Right ventricle myocardium inferior (tissue), 1 donor: ENCODE results near the gene FOXD1. TPM values are rescaled to one million over a fixed set of nuclear protein-coding genes. Genes with fewer than 3 reads are reported as not detected.

Source experiments
- ATAC-seq: fragments of 200-7000 bp; cut with Tn5 transposase; one replicate; pipeline ENCODE4 v1.9.1; 2020; ENCODE audit warnings: mild to moderate bottlenecking, moderate library complexity
- DNase-seq: peaks from one replicate; pipeline ENCODE4 v3.0.0; 2021; ENCODE audit errors: missing footprints
- intact Hi-C: fragments of 100-400 bp; cut with DNase I; formaldehyde crosslinking; loops from one replicate; pipeline ENCODE4 v1.11.0; 2022
- total RNA-seq: library from RNA; stranded (reverse); fragmentation: NEBNext Ultra II Directional; extraction: Animal tissue kit (Norgen Biotek cat#: 25700); gene quantifications from one replicate; pipeline ENCODE4 v1.2.1, GENCODE V29; 2021
- donor health status: DM: no; HTN: yes; CAD: no; lungs with severe emphysema.

FOXD1 gene
- total RNA-seq, 1 donor from 2014 or later, result not detected

DNA sequence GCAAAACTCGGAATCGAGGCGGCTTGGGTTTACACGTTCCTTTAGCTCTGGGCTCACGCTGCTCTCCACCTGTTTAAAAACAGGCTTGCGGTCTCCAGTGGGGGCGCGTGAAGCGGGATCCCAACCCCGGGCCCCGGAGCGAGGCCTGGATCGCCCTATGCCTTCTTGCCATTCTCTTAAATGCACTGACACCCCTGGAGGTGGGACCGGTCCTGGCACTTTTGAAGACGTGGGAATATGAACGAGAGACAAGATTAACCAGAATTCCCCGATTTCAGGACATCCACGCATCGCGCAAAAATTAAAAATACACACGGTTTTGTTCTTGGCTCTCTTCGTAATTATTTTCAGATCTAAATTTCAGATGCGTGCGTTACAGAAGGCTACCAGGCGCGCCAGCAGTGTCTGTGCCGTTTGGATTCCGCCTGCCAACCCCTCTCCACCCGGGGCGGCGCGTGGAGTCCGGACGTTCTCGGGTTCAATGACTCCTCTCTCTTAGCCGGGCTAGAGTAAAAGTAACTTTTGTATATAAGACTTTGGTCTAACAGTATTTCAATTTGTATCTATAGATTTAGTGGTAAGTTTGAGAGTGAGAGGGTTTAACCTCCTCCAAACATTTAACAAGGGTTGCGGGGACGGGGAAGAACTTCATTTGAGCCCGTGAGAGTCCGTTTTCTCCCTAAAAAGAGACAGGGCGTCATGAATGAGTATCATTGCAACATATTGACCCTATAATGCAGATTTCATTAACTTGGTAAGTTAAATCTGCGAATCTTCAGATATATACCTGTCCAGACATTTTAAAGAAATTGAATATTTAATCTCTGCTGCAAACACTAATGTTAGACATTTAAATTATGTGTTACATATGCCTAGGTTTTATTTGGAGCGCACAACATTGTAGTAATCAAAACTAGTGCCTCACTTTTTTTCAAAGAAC, 3.8 kb downstream of the FOXD1 start:
- ATAC-seq (no peak), DNase-seq (no peak)
- intact Hi-C loops, result loop anchor here (10.0 kb wide), 1 partner anchor 140 kb away; no protein-coding TSS in a partner anchor

- no peak for ATAC-seq
- intact Hi-C loops, result loop anchor here (10.0 kb wide), 1 partner anchor 139 kb away; no protein-coding TSS in a partner anchor
- no peak for DNase-seq
Measured at GRCh38 chr5:73443829-73444498, 4.6 kb downstream of the FOXD1 start.

DNA sequence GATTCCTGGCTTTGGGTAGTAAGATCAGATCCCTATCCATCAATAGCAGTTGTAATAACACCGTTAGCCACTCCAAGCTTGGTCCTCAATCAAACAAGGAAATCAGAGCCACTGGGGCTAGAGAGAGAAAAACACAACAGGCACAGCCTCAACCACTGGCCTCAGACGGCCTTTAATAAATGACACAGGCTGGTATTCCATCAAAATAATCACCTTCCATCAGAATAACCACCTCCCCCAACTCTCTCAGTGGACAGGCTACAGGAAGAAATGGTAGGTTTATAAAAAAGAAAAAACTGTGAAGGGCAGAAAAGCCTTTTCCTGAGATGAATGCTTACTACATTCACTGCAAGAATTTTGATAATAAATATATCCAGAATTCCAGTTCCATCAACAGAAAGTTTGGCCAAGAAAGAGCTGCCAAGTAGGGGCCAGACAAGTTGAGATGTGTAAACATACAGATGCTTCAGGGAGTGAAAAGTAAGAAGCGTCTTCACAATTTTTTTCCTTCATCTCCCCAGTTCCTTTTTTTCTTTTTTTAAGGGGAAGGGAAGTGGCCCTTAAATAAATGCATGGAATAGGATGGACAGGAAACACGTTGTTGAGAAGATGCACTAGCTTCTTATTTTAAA, 5.5 kb downstream of the FOXD1 start:
- ATAC-seq (no peak), DNase-seq (no peak)
- intact Hi-C loops, result loop anchor here (10.0 kb wide), 1 partner anchor 138 kb away; no protein-coding TSS in a partner anchor

DNA sequence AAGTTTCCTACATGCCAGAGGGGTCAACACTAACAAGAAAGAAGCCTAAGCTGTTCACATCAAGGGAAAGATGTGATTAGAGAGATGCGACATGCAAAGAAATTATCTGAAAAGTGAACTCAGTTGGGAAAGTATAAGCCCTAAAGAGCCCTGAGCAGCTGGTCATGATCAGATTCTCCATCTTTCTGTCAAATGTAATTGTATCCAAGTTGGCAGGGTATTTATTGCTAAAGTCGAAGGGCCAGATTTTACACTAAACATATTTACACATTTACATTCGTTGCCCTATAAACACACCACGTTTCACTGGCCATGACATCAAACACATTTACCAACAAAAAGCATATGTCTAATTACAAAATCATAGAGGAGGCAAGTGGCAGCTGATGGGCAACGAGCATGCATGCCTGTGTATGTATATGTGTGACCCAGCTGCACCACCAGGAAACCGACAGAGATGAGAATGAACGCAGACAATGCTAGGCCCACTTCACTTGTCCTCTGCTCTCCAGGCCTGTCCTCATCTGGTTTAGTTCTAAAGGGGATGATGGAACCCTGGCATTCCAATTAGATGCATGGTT, 6.3 kb downstream of the FOXD1 start:
- no peak for ATAC-seq
- DNase-seq, result no peak
- intact Hi-C loops, result loop anchor here (10.0 kb wide), 1 partner anchor 138 kb away; no protein-coding TSS in a partner anchor

DNA sequence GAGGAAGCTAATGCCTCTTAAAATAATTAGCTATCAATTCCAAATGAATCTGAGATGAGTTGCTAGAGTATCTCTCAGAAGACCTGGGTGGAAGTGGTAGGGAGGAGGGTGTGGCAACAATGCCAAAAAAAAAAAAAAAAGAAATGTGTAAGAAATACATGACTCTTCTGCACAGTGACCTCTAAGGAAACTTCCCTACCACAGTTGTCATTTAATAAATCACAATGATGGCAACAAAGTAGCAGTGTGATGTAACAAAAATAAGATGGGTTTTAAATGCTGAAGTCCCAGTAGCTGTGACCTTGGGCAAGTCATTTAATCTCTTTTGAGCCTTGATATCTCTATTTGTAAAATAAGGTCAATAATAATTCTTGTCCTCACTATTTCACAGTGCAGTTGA, 7.2 kb downstream of the FOXD1 start:
- no peak for ATAC-seq
- DNase-seq, result no peak
- intact Hi-C loops, result loop anchor here (10.0 kb wide), 1 partner anchor 137 kb away; no protein-coding TSS in a partner anchor

DNA sequence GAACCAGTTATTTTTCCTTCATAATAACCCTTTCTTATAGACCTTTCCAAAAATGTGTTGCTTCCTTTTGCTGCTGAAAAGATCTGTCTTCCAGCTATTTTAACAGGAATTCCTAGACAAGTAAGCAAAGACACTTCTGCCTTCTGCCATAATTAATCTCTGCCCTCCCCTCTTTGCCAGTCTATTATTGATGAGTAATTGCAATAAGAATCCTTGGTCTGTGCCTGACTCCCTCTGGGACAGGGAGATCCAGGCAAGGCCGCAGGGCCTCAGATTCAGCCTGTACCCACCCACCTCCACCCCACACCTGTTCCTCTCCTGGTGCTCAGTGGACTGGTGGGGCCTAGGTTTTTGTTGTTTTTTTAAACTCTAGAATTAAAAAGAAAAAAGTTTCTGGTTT, 8.3 kb downstream of the FOXD1 start:
- intact Hi-C loops, result loop anchor here (10.0 kb wide), 1 partner anchor 135 kb away; no protein-coding TSS in a partner anchor
- DNase-seq (no peak), ATAC-seq (no peak)

DNA sequence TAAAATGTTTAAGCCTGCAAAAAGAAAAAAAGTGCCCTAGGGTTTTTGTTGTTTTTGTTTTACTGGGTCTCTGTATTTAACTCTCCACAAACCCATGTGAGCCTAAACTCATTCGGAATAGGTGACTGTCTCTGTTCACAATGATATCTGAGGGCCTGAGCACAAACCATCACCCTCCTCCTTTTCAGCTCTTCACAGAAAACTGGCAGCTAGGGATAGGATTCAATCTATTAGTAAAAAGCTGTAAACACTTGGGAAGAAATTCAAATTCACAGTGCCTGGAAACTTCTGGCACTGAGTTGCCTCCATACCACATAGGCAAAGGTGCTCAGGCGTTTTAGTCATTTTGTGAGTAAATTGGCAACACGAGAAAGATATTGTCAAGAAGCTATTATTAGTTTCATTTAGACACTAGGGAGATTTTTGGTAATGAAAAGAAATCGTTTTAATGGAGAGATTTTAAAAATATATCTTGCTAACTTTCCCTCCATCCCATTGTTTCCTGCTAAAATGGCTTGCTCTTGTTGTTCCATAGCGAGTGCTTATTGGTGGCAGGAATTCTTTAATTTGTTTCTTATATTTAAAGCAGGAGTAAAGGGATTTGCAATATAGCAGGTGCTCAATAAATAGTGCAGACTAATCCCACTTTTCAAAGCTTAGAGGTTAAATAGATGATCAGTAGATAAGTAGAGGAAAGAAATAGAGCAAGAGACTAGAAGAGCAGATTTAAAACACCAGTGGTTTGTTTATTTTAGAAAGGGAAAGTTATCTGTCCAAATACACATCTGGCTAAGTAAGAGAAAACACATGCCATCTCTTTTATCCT, 9.7 kb downstream of the FOXD1 start:
- DNase-seq (no peak), ATAC-seq (no peak)
- intact Hi-C loops, result no loop called here

GRCh38 chr5:73437777-73438644, 10.6 kb downstream of the FOXD1 start:
- no peak for ATAC-seq
- no peak for DNase-seq
- intact Hi-C loops, result no loop called here

DNA sequence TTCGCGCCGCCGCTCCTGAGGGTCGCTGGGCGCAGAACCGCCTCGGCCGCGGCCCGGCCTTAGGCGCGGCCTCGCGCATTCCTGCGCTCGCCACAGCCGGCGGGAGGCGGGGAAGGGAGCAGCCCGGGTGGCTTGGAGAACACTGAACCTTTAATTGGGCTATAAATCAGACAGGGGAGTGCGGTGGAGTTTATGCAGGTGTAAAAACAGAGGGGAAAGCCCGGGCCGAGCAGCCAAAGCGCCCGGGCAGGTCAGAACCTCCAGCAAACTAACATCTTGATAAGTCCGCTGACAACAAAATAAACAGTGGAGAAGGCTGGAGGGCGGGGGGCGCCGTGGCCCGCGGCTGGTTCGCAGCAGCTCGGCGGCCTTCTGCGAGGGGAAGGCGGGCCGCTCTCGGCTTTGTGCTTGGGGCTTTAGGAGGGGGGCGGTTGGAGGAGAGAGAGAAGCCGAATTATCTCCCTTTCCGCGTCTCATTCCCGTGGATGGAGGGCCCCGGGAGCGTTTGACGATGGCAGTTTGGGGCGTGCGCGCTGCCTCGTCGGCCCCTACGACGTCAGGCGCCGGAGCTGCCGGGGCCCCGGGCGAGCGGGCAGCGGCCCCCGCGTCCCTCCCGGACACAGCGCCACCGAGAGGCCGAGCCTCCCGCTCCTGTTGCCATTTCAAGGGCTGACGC, 11.3 kb downstream of the FOXD1 start:
- no peak for ATAC-seq
- no peak for DNase-seq
- intact Hi-C loops, result no loop called here

- no peak for DNase-seq
- intact Hi-C loops, result no loop called here
- ATAC-seq, result no peak
Measured at GRCh38 chr5:73436535-73437100, 12.0 kb downstream of the FOXD1 start.

- intact Hi-C loops, result no loop called here
- DNase-seq (no peak), ATAC-seq (no peak)
Measured at GRCh38 chr5:73435759-73436534, 12.6 kb downstream of the FOXD1 start.

DNA sequence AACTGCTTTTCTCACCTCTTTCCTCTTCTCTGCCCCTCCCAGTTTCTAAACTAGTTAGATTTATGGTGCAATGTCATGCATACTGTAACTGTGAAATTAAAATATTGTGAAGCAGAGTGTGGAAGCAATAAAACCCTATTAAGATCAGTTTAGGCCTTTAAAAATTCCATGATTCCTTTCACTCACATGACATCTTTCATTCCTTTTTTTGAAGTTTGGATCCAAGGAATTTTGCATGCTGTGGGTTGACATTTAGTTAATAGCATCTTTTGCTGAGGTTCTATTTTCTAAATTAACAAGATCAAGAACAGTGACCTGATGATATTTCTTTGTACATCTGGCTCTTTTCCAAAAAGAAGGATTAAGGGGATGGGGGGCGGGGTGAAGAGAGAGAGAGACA, 13.7 kb downstream of the FOXD1 start:
- intact Hi-C loops, result no loop called here
- ATAC-seq, result no peak
- no peak for DNase-seq

DNA sequence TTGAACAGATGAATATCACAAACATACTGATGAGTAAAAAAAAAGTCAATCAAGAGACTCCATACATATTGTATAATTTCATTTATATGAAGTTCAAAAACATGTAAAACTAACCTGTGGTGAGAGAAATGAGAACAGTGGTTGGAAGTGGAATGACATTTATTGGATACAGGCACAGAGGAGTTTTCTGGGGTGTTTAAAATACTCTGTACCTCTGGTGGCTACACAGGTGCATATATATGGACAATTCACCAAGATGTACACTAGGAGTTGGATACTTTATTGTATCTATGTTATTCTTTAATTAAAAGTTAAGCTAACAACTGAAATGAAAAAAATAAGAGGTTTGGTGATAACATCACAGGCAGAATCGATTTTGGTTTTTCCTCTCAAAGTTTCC, 14.1 kb downstream of the FOXD1 start:
- intact Hi-C loops, result no loop called here
- ATAC-seq, result no peak
- DNase-seq, result no peak

DNA sequence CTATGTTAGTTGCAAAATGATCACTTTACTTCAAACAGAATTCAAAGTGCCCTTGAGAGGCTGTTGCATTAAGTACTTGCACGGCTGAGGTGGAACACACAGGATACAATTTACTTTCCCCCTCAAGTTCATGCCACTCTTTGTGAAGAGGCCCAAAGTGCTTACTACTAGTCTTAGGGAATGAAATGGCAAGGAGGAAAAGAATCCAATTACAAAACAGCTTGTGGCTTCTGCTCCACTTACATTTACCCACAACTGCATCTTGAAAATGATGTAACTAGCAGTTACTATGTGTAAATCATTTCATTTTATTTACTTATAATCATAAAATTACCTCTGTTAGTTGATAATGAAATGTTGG, 14.6 kb downstream of the FOXD1 start:
- intact Hi-C loops, result no loop called here
- ATAC-seq, result no peak

GRCh38 chr5:73433272-73433981, 15.2 kb downstream of the FOXD1 start:
- DNase-seq (no peak), ATAC-seq (no peak)
- intact Hi-C loops, result no loop called here

More for the DNA sequence above, 14.6 kb downstream of the FOXD1 start:
- no peak for DNase-seq
